Measurements from ENCODE around the gene ZRANB3. TPM values are rescaled to one million over a fixed set of nuclear protein-coding genes. Genes with fewer than 3 reads are reported as not detected.

The ZRANB3 gene
- total and polyA plus RNA-seq, 4 donors, result 2.5 to 7.2 (median 4.1) TPM

GRCh38 chr2:135320465-135321355 lies 210.3 kb downstream of the ZRANB3 start:
- Histone ChIP-seq H3K4me3 (ENCODE audit: low read depth in 1 of 3, low read length in 3 of 3) (no peak overlapping the region), H3K9me3 (ENCODE audit: control insufficient read depth in 4 of 4, low read length in 3 of 4) (peaks cover 0 to 1% (median 0%) of the 10 kb centered on the region in 4 donors), H3K27me3 (ENCODE audit: control insufficient read depth in 4 of 4, insufficient read depth in 4 of 4, low read length in 3 of 4) (no peaks in the 10 kb centered on the region), H3K9ac (ENCODE audit: low read depth in 1 of 2, low read length in 2 of 2) (no peak overlapping the region), H3K4me1 (ENCODE audit: control insufficient read depth in 4 of 4, insufficient read depth in 4 of 4, low read length in 3 of 4) (no peaks in the 10 kb centered on the region), H3K27ac (ENCODE audit: low read depth in 1 of 2, low read length in 2 of 2) (no peak overlapping the region), H3K36me3 (ENCODE audit: control insufficient read depth in 4 of 4, insufficient read depth in 3 of 4, low read depth in 1 of 4, low read length in 3 of 4) (no peaks in the 10 kb centered on the region)
- TF ChIP-seq RAD21 (IDR thresholded peaks at IDR 0.05), result no peak
- no peak for TF ChIP-seq CTCF (IDR thresholded peaks at IDR 0.05; ENCODE audit: low read depth, low read length, missing input control)
- no peak for TF ChIP-seq GABPA (IDR thresholded peaks at IDR 0.05 in 1 of 2, conservative IDR thresholded peaks at IDR 0.05 in 1 of 2)
- TF ChIP-seq EGR1 (IDR thresholded peaks at IDR 0.05; ENCODE audit: low read depth in 2 of 2), result no peak
- no peak for DNase-seq (ENCODE audit: low spot score)
- WGBS, result 90% methylated on average over 4 of the region's 4 CpGs

DNA sequence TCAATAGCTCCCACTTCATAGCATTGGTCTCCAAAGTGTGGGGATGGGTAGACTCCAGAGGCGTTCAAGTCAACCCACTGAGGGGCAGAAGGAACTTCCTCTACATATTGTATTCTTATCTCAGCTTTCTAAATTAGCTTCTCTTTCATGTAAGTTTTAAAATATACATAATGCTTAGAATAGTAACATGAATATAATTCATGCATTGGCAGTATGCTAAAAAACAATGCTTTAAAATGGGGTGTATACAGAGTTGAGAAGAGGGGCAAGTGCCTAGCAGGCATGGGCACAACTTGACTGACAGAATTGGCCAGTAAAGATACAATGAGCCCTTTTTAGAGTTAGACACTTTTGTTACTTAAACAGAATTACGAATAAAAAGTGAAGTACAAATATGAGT lies 212.2 kb downstream of the ZRANB3 start:
- Histone ChIP-seq H3K36me3 (ENCODE audit: control insufficient read depth in 4 of 4, insufficient read depth in 3 of 4, low read depth in 1 of 4, low read length in 3 of 4) (no peaks in the 10 kb centered on the region), H3K9me3 (ENCODE audit: control insufficient read depth in 4 of 4, low read length in 3 of 4) (no peaks in the 10 kb centered on the region), H3K27me3 (ENCODE audit: control insufficient read depth in 4 of 4, insufficient read depth in 4 of 4, low read length in 3 of 4) (no peaks in the 10 kb centered on the region), H3K4me3 (ENCODE audit: low read depth in 1 of 3, low read length in 3 of 3) (no peak overlapping the region), H3K4me1 (ENCODE audit: control insufficient read depth in 4 of 4, insufficient read depth in 4 of 4, low read length in 3 of 4) (no peaks in the 10 kb centered on the region), H3K9ac (ENCODE audit: low read depth in 1 of 2, low read length in 2 of 2) (no peak overlapping the region), H3K27ac (ENCODE audit: low read depth in 1 of 2, low read length in 2 of 2) (no peak overlapping the region)
- WGBS, result 93% methylated on average over 2 of the region's 2 CpGs
- TF ChIP-seq, protein P1, sequence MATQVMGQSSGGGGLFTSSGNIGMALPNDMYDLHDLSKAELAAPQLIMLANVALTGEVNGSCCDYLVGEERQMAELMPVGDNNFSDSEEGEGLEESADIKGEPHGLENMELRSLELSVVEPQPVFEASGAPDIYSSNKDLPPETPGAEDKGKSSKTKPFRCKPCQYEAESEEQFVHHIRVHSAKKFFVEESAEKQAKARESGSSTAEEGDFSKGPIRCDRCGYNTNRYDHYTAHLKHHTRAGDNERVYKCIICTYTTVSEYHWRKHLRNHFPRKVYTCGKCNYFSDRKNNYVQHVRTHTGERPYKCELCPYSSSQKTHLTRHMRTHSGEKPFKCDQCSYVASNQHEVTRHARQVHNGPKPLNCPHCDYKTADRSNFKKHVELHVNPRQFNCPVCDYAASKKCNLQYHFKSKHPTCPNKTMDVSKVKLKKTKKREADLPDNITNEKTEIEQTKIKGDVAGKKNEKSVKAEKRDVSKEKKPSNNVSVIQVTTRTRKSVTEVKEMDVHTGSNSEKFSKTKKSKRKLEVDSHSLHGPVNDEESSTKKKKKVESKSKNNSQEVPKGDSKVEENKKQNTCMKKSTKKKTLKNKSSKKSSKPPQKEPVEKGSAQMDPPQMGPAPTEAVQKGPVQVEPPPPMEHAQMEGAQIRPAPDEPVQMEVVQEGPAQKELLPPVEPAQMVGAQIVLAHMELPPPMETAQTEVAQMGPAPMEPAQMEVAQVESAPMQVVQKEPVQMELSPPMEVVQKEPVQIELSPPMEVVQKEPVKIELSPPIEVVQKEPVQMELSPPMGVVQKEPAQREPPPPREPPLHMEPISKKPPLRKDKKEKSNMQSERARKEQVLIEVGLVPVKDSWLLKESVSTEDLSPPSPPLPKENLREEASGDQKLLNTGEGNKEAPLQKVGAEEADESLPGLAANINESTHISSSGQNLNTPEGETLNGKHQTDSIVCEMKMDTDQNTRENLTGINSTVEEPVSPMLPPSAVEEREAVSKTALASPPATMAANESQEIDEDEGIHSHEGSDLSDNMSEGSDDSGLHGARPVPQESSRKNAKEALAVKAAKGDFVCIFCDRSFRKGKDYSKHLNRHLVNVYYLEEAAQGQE (IDR thresholded peaks at IDR 0.05), result no peak
- no peak for TF ChIP-seq NR2F2 (IDR thresholded peaks at IDR 0.05)
- no peak for TF ChIP-seq MAX (IDR thresholded peaks at IDR 0.05)
- no peak for TF ChIP-seq ZBTB33 (IDR thresholded peaks at IDR 0.05)
- no peak for TF ChIP-seq YY1 (IDR thresholded peaks at IDR 0.05)
- no peak for TF ChIP-seq FOXA1 (IDR thresholded peaks at IDR 0.05)
- TF ChIP-seq HNF4G (IDR thresholded peaks at IDR 0.05), result no peak
- TF ChIP-seq JUND (IDR thresholded peaks at IDR 0.05), result no peak
- TF ChIP-seq EGR1 (IDR thresholded peaks at IDR 0.05; ENCODE audit: low read depth in 2 of 2), result no peak
- DNase-seq (ENCODE audit: low spot score), result no peak

Measured in liver (tissue), 9 donors.